Small intestine (tissue), 7 donors: ENCODE data around the gene MTG2. TPM values are rescaled to one million over a fixed set of nuclear protein-coding genes. Genes with fewer than 3 reads are reported as not detected.

Experiments used
- DNase-seq, 2 donors: peaks; one replicate each; pipeline versions ENCODE4 v3.0.0 to v3.0.0-alpha.2; 2013
- FAIRE-seq: peaks from 2 replicates; lab custom pipeline; 2012; peaks lifted over from hg19 to GRCh38; lab: Jason Lieb, UNC
- H3K27ac ChIP-seq, 3 donors: one replicate each; pipeline ENCODE4 v1.5.1; 2013; ENCODE audit warnings: low read length in 2 of 3, mild to moderate bottlenecking in 2 of 3, control low read depth in 1 of 3, inconsistent platforms in 1 of 3, low read depth in 1 of 3, moderate library complexity in 1 of 3
- H3K27me3 ChIP-seq, 3 donors: one replicate each; pipeline ENCODE4 v1.6.1; 2013; ENCODE audit warnings: low read length in 3 of 3, inconsistent platforms in 1 of 3; ENCODE audit not compliant: control insufficient read depth in 3 of 3, insufficient read depth in 3 of 3
- H3K36me3 ChIP-seq, 3 donors: one replicate each; pipeline ENCODE4 v1.6.1; 2013; ENCODE audit warnings: low read length in 3 of 3, inconsistent platforms in 1 of 3, low read depth in 1 of 3, mild to moderate bottlenecking in 1 of 3, moderate library complexity in 1 of 3; ENCODE audit not compliant: control insufficient read depth in 3 of 3, insufficient read depth in 2 of 3
- H3K4me1 ChIP-seq, 3 donors: one replicate each; pipeline ENCODE4 v1.6.1; 2013; ENCODE audit warnings: low read length in 2 of 3, inconsistent platforms in 1 of 3, low read depth in 1 of 3, mild to moderate bottlenecking in 1 of 3, moderate library complexity in 1 of 3; ENCODE audit not compliant: control insufficient read depth in 3 of 3, insufficient read depth in 2 of 3
- H3K4me3 ChIP-seq, 3 donors: one replicate each; pipeline ENCODE4 v1.5.1; 2013; ENCODE audit warnings: low read length in 3 of 3, control low read depth in 1 of 3, inconsistent platforms in 1 of 3, low read depth in 1 of 3, mild to moderate bottlenecking in 1 of 3, moderate library complexity in 1 of 3
- H3K9me3 ChIP-seq, 2 donors: one replicate each; pipeline ENCODE4 v1.6.1; 2013; ENCODE audit warnings: low read depth in 1 of 2, low read length in 1 of 2; ENCODE audit not compliant: control insufficient read depth in 2 of 2, insufficient read depth in 1 of 2
- WGBS, 3 donors: extraction: QIAGEN DNeasy Blood & Tissue Kit; methylation state at CpG; one replicate each; pipeline ENCODE4 v1.1.7; 2013; 5-methylcytosine and 5-hydroxymethylcytosine counted together
- polyA plus RNA-seq, 4 donors: library from polyadenylated mRNA; stranded (reverse) in 3 of 4; unstranded in 1 of 4; fragments of 200-250 nt in 3 of 4; fragments of 120-200 nt in 1 of 4; gene quantifications; one replicate each; pipeline versions ENCODE4 v1.2.1 to v1.2.3, GENCODE V29; 2013
- donor health status: healthy with polysubstance abuse.
- donor health status: control.
- donor health status: control.
- donor health status: Bipolar disorder and iron deficiency.
- donor health status: healthy.

MTG2 gene
- polyA plus RNA-seq, 4 donors, result 24.9 to 39.4 (median 31.5) TPM

GRCh38 chr20:62190639-62191411 is 8.0 kb downstream of the MTG2 start:
- no peaks in the 10 kb centered on the region for H3K9me3 ChIP-seq
- no peaks in the 10 kb centered on the region for H3K4me1 ChIP-seq
- H3K27me3 ChIP-seq, result no peaks in the 10 kb centered on the region
- no peak overlapping the region for H3K4me3 ChIP-seq
- 90 to 93% (median 90%) methylated on average over 25 of the region's 25 CpGs for WGBS, 3 donors
- H3K36me3 ChIP-seq, result peaks cover 5 to 37% (median 6%) of the 10 kb centered on the region in 3 donors
- FAIRE-seq, result no peak
- H3K27ac ChIP-seq, result no peak overlapping the region
- DNase-seq, result no peak

DNA sequence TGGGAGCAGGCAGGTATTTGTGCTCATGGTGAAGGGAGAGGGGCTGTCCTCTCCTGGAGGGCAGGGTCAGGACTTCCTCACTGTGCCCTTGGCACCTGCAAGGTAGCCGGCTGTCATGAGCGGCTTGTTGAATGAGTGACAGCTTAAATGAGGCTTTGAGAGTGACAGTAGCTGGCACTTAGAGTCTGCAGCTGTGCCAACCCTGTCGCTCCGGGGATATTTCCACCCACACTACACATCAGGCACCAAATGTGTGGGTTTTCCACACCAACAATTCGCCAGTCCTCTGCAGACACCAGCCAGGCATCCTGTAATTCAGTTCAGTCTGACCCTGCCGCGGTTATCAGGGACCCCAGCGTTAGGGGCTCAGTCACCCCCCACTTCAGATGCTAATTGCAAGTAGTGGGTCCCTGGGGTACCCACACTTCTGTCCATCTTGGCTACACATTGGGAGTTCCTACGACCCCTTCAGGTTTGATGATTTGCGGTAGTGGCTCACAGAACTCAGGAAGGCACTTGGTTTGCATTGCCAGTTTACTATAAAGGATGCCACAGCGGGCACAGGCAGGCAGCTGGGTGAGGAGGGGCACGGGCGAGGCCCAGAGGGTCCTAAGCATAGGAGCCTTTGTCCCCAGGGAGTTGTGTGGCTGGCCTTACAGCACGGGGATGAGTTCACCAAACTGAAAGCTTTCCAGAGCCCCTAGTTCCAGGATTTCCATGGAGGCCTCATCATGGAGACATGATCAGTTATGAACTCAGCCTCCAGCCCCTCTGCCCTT is 9.1 kb downstream of the MTG2 start:
- H3K4me1 ChIP-seq, result no peaks in the 10 kb centered on the region
- FAIRE-seq, result no peak

DNA sequence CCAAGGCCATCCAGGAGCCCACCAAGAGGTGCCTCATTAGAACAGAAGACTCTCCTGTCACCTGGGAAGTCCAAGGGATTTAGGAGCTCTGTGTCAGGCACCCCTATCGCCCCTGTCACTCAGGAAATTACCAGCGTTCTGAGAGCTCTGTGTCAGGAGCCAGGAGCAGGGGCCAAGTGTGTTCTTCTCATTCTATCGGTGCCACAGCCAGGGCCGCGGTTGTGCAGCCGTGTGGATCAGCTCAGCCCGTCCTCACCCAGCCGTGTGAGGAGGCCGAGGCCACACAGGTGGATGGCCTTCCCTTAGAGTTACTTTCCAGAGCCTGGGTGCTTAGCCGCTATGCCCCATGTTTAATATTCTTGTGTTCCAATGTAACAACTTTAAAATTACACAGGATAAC is 9.8 kb downstream of the MTG2 start:
- H3K4me3 ChIP-seq, result no peak overlapping the region
- H3K36me3 ChIP-seq, result peaks cover 6 to 47% (median 11%) of the 10 kb centered on the region in 3 donors
- H3K27ac ChIP-seq, result no peak overlapping the region
- no peak for DNase-seq
- H3K27me3 ChIP-seq, result no peaks in the 10 kb centered on the region
- FAIRE-seq, result no peak
- WGBS, 3 donors, result 90 to 91% (median 90%) methylated on average over 10 of the region's 10 CpGs
- H3K9me3 ChIP-seq, result no peaks in the 10 kb centered on the region
- no peaks in the 10 kb centered on the region for H3K4me1 ChIP-seq

More for the DNA sequence above, 9.1 kb downstream of the MTG2 start:
- peaks cover 5 to 42% (median 11%) of the 10 kb centered on the region in 3 donors for H3K36me3 ChIP-seq
- no peak overlapping the region for H3K4me3 ChIP-seq
- no peaks in the 10 kb centered on the region for H3K27me3 ChIP-seq
- 88 to 90% (median 89%) methylated on average over 14 of the region's 14 CpGs for WGBS, 3 donors
- no peak overlapping the region for H3K27ac ChIP-seq
- H3K9me3 ChIP-seq, result no peaks in the 10 kb centered on the region
- DNase-seq, result no peak

GRCh38 chr20:62193079-62194025 is 10.5 kb downstream of the MTG2 start:
- peaks cover 12 to 54% (median 17%) of the 10 kb centered on the region in 3 donors for H3K36me3 ChIP-seq
- no peaks in the 10 kb centered on the region for H3K4me1 ChIP-seq
- WGBS, 3 donors, result 88 to 93% (median 92%) methylated on average over 29 of the region's 29 CpGs
- no peak overlapping the region for H3K4me3 ChIP-seq
- no peak for DNase-seq
- no peaks in the 10 kb centered on the region for H3K27me3 ChIP-seq
- H3K27ac ChIP-seq, result no peak overlapping the region
- FAIRE-seq, result no peak
- H3K9me3 ChIP-seq, result no peaks in the 10 kb centered on the region

- no peak for FAIRE-seq
- Histone ChIP-seq H3K4me3 (no peak overlapping the region), H3K4me1 (no peaks in the 10 kb centered on the region), H3K27me3 (no peaks in the 10 kb centered on the region), H3K27ac (no peak overlapping the region), H3K9me3 (no peaks in the 10 kb centered on the region), H3K36me3 (peaks cover 22 to 58% (median 23%) of the 10 kb centered on the region in 3 donors)
- DNase-seq, result no peak
- 67 to 85% (median 80%) methylated on average over 8 of the region's 8 CpGs for WGBS, 3 donors
Observed at GRCh38 chr20:62195075-62195405, 12.2 kb downstream of the MTG2 start.

- Histone ChIP-seq H3K9me3 (no peaks in the 10 kb centered on the region), H3K4me3 (no peak overlapping the region), H3K27me3 (no peaks in the 10 kb centered on the region), H3K27ac (no peak overlapping the region), H3K4me1 (no peaks in the 10 kb centered on the region), H3K36me3 (peaks cover 25 to 60% (median 26%) of the 10 kb centered on the region in 3 donors)
- FAIRE-seq, result no peak
- no peak for DNase-seq
- 94 to 97% (median 97%) methylated on average over 10 of the region's 10 CpGs for WGBS, 3 donors
Observed at GRCh38 chr20:62195736-62196135, 12.9 kb downstream of the MTG2 start.

- Histone ChIP-seq H3K27me3 (no peaks in the 10 kb centered on the region), H3K27ac (no peak overlapping the region), H3K4me1 (no peaks in the 10 kb centered on the region), H3K4me3 (no peak overlapping the region), H3K9me3 (no peaks in the 10 kb centered on the region), H3K36me3 (peaks cover 25 to 61% (median 26%) of the 10 kb centered on the region in 3 donors)
- DNase-seq (no peak), FAIRE-seq (no peak)
- 91 to 97% (median 94%) methylated on average over 10 of the region's 10 CpGs for WGBS, 3 donors
Observed at GRCh38 chr20:62196286-62196685, 13.5 kb downstream of the MTG2 start.

DNA sequence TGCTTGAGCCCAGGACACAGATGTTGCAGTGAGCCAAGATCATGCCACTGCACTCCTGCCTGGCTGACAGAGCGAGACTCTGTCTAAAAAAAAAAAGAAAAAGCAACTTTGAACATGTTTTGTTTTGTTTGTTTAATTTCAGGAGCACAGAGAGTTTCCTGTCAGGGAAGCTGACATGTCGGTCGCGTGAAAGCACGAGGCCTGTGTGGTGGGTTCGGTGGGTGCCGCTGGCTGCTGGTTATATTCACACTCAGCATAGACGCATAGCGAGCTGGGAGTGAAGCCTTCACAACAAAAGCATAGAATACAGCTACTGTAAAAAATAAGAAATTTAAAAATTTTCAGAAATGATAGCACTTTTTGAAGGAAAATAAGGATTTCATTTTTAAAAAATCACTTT is 14.5 kb downstream of the MTG2 start:
- H3K36me3 ChIP-seq, result peaks cover 23 to 64% (median 26%) of the 10 kb centered on the region in 3 donors
- no peaks in the 10 kb centered on the region for H3K4me1 ChIP-seq
- WGBS, 3 donors, result 85 to 96% (median 93%) methylated on average over 9 of the region's 9 CpGs
- H3K9me3 ChIP-seq, result no peaks in the 10 kb centered on the region
- no peak for FAIRE-seq
- no peak overlapping the region for H3K4me3 ChIP-seq
- H3K27ac ChIP-seq, result no peak overlapping the region
- no peak for DNase-seq
- H3K27me3 ChIP-seq, result no peaks in the 10 kb centered on the region
